Stimulated activated CD4-positive, alpha-beta T cell treated with anti-CD3 and anti-CD28 coated beads, Interleukin-1b, Interleukin-23, amount 100 ng/mL, for 4 hours (primary cell): ENCODE data around the gene SLC66A1.

Experiments used
- DNase-seq, 2 donors: peaks; one replicate each; pipeline ENCODE4 v3.0.0-alpha.2; 2020; ENCODE audit warnings: low read depth in 2 of 2

Gene SLC66A1

DNA sequence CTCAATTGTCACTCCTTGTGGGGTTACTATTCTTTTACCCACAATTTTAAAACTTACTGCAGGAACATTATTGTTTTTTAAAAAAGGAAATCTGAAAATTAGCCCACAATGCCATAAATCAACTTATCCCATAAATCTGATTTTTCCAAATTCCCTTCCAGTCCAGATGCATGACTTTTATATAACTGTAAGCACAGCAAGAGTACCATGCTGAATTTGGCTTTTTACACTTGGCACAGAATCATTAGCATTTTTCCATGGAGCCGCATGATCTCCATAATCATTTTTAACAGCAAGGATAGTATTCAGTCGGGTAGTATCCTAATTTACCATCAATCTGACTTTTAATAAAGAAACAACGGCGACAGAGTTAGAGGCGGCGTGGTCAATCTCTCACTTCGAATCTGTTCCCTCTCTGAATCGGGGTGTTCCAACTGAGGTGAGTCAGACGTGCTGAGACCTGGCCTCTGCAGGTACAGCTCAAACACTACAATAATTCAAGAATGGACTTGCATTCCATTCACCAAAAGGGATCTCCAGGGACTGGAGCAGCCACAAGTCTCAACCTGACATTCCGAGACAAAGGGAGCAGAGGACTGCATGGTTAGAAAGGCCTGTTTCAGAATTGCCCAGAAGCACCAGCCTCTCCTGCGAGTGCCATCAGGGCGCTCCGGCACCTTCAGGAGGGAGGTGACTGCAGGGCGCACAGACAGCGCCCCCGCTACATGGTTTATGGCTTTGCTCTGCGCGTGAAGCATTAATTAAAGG lies 48.9 kb downstream of the SLC66A1 start:
- DNase-seq: no peak

DNA sequence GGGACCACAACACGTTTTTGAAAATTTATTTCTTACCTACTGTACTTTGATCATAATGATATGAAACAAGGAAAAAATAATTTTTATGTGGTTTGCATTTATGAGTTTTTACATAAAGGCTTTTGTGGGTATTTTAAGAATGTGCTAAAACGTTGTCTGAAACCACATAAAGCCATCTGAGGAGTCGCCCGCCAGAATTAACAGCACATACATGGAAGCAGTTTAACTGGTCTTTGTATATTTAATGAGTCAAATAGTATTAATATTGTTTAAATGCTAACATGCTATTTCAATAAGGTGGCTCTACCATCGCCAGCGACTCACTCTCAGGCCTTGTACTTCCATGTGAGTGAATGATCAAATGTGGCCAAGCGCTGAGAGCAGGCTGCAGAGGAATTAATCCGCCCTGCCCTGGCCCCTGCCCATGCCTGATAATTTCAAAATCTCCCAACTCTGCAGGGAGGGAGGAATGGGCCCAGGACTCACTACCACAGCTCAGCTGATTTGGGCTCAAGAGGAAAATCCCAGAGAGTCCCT lies 49.6 kb downstream of the SLC66A1 start:
- DNase-seq: no peak

DNA sequence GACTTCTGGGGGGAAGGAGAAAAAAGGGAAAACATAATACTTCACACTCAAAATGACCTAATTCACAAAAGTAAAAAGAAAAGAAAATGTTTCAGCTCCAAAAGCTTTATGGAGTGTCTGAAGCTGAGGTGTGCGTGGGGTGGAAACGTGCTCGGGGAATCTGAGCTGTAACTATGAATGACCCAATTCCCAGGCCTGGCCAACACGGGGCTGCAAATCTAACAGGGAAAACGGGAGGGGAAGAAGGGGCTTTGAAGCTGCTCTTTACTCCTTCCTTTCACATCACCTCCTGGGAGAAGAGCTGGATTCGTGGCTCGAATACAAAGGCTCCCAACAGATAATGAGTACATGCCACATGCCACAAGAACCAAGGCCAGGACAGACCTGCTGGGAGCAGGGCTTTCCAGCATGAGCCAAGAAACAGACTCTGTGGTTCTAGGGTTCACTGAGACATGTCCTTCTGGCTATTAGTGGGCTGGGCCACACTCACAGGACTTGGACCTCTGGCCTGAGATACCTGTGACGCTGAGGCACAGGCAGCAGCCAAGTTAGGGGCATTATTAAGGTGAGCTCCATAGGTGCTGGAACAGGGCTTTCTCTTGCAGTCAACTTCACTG lies 51.5 kb downstream of the SLC66A1 start:
- DNase-seq: no peak

DNA sequence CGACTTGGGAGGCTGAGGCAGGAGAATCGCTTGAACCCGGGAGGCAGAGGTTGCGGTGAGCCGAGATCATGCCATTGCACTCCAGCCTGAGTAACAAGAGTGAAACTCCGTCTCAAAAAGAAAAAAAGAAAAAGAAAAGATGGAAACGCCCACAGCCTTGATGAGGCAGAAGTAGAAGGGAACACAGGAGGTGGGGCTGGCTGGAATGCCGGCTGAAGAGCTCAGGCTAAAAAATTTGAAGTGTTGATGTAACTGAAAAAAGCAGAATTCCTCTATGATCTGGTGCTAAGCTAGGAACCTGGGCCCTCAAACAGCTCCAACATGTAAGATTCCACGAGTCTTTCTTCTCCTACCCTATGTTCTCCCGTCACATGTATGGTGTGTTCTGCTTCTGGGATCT lies 53.6 kb downstream of the SLC66A1 start:
- no peak for DNase-seq

DNA sequence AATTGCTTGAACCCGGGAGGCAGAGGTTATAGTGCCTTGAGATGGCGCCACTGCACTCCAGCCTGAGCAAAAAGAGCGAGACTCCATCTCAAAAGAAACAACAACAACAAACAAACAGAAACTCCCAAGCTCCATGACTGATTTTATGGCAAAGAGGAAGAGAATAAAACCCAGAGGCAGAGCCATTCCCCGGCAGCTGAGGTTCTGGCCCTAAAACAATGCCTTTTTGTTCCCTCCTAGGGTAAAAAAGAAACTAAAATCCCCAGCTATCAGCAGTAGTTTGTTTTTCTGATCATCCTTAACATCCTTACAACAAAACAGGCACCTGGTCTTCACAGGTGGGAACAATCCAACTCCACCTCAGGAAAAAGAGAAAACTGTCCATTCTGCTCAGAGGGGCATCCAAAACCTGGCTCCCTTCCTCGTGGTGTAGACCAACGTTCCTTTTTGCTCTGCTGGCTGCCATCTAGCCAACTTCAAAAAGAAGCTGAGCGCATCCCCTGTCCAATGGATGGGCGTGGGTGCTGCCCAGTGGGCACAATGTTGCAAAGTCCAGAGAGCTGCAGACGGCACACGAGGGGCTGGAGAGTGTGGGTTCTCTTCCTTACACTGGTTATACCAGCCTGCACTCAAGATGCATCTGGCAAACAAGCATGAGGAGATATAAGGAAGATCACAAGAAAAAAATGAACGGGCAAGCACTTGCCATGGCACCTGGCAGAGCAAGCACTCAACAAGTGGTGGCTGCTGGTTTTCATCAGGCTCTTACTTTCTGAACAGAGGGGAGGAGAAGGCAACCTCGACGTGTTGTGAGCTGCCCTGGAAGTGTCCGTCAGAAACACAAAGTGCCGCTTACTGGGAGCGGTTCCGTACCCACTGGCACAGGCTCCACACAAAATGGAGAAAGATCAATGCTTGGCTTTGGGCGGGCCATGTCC lies 54.7 kb downstream of the SLC66A1 start:
- no peak for DNase-seq

DNA sequence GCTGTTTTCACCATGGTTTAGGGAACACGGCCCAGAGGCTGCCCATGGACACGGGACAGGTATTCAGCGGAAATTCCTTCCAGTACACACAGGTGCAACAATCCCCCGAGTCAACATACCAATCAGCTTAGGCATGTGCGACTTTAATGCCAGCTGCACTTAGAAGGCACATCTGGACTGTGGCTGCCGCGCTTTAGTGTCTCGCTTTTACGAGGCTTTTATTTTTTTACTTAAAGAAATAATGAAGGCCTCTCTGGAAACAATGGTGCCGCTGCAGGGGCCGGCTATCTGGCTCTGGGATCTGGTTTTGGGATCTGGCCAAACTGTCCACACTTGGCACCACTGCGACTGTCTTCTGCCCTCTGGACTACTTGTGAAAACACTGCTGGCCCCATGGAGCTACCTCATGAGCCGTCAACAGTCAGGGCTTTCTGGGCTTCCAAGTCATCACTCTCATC lies 55.5 kb downstream of the SLC66A1 start:
- DNase-seq: no peak

DNA sequence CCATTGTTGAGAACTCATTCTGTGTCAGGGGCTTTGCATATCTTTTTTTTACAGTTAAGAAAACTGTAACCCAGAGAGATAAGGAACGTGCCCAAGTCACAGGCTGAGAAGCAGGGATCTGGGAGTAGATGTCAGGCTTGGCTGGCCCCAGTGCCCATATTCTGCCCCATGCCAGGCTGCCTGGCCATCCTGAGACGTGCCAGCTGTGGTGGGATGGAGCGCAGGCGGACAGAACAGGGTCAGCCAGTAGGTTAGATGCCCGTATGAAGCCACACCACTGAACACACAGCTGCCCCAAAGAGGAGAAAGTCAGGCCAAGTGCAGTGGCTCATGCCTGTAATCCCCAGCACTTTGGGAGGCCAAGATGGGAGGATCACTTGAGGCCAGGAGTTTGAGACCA lies 55.9 kb downstream of the SLC66A1 start:
- no peak for DNase-seq

DNA sequence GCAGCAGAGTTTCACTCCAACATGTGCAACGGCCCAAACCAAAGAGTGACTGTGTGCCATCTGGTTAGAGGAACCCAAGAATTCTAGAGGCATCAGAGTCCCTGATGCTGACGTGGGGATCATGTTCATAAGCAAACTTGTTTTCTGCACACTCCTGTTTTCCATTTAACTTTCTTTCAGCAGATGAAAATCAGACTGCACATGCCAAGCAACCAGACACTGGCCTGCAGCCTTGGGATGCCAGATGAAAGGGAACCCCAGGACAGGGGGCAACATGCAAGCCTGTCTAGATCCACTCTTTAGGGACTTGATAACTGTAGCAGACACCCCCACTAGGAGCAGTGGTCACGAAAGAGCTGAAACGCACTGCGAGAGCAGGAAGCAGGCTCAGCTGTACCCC lies 56.8 kb downstream of the SLC66A1 start:
- no peak for DNase-seq

DNA sequence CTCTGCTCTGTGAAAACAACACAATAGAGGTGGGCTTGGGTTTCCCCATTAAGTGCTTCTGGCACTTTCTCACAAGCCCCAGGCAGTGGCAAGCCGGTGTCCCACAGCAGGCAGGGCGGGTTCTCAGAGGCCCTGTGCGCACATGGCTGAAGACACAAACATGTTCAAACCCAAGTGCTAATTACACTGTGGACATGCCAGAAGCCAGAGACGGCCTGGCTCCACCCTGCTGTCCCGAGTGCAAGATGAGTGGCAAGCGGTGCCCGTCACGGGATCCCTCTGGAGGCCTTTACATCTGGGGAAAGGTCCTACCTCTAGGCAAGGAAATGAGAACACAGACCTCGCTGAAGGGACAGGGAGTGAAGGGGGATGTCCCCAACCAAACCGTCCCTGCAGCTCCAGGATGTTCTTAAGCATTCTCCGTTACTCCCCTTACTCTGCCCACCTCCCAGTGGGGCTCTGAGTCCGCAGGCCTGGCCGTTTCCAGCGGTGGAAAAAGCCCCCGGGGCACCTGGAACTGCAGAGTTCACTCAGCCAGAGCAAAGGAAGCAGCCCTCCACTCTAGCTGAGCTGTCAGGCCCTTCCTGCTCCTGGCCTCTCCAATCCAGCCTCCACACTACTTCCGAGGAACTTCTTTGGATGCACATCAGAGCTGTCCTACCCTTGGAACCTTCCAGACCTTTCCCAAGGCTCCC lies 57.4 kb downstream of the SLC66A1 start:
- no peak for DNase-seq

DNA sequence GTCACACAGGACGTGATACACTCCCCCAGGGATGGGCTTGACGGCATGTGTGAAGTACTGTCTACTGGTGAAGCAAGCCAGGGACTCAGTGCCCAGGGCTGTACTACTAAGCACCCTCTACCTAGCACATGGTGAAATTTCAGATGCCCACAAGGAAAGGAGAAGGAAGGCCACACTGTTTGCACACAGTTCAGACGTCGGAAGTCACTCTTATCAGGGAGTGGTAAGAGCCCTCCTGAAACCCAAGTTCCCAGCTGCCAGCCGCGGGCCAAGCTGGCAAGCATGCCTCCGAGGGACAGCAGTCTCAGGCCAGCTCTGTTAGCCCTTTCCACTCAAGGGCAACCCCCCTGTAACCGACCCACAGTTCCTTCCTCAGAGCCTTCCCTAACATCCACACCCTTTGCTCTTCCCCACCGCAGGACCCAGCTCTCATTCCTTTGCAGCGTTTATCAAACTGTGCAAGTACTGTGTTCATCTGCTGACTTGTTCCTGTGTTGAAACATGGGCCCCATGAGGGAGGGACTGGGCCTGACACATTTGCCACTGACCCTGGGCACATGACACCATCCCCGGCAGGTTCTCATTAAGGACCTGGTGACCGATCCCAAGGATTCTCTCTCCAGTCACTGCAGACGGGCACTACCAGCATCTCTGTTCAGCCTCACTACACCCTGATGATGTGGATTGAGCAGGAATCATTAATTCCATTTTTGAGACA lies 58.5 kb downstream of the SLC66A1 start:
- no peak for DNase-seq

DNA sequence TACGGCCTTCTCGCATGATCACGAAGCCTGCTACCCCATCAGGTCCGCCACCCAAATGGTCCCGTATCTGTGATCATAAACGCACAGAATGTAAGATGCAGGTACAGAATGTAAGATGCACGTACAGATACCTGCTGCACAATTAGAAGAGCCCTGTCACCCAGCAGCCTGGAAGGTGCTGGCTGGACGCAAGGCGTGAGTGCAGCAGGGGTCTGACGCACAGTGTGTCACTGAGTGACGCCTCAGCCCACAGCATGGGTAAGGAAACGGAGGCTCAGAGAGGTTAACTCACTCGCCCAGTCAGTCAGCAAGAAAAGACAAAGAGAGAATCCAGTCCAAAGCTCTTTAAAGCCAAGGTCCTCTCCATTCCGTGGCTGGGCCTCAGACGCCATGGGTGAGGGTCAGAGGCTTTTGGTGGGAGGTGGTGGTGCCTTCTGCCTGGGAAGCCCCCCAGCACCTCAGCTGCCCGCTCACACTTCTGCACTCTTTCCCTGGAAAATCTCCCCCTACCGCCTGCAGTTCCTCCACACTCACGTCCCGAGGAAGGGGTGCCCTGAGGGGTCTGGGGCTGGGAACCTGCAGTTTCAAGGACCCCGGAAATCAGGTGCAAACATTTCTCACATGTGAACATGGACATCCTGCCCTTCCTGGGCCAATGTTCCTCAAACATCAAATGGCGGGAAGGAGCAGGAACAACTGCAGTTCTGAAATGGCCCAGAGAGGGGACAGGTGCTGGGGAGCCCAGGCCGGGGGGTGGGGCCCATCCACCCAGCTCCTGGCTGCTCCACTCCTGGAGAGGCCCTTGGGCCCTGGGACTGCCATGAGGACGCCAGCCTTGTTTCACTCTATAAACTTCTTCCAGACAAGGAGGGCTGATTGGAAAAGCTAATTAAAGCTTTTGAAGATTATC lies 59.4 kb downstream of the SLC66A1 start:
- no peak for DNase-seq

DNA sequence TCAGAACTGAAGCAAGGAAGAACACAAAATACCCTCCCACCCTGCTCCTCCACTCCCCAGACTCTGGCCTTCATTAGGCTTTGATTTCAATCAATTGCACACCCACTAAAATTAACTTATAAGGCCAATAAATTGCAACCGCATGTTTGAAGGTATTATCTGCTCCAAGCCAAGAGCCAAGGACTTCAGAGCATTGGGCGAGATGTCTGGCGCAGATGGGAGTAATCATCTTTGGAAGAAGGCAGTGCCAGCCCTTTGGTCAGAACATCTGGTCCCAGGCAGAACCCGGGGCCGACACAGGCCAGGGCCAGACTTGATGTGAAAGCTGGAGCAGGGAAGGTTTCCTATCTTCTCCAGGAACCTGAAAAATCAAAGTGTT lies 60.0 kb downstream of the SLC66A1 start:
- no peak for DNase-seq

DNA sequence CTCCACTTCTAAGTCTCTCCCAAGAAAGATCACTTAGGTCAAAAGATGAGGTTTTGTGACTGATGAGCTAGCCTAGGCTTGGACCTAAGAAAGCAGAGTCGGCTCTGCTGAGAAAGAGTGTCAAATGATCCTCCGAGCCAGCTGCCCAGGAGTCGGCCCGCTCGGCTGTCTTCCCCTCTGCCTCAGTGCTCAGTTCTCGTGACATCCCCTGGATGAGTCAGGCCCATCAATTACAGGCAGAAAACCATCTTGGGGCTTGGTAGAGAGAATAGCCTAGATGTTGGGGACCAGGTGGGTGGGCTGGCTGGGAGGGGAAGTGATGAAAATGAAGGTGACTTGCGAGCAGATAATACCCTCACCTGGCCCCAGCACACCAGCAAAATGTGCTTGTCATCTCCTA lies 60.5 kb downstream of the SLC66A1 start:
- DNase-seq: no peak

DNA sequence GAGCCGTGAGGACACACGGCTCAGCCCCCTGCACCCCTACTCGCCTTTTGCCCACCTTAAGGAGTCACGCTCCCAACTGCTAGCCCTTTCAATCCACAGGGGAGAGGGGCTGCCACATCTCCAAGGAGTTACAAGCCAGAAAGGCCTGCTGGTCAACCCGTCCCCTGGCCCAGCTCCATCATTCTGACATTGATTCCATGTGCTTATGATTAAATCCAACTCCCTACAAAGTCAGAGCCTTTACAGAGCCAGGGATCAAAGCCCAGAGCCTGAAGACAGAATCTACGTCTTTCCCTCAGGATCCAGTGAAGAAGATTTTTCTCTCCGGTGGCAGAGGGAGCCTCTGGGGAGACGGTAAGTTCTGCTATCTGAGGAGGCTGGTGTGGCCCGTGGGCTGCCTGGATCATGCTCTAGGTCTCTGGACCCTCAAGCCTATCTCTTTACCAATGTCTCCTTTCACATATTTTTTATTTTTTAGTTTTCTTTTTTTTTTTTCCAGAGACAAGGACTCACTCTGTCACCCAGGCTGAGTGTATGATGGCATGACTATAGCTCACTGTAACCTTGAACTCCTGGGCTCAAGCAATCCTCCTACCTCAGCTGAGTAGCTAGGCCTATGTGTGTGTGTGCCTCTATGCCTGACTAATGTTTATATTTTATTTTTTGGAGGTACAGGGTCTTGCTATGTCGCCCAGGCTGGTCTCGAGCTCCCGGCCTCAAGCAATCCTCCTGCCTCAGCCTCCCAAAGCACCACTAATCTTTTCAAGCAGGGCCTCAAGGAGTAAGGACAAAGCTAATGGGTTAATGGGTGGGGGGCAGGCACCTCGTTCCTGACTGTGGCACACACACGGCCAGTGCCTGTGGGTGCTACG lies 61.3 kb downstream of the SLC66A1 start:
- no peak for DNase-seq

DNA sequence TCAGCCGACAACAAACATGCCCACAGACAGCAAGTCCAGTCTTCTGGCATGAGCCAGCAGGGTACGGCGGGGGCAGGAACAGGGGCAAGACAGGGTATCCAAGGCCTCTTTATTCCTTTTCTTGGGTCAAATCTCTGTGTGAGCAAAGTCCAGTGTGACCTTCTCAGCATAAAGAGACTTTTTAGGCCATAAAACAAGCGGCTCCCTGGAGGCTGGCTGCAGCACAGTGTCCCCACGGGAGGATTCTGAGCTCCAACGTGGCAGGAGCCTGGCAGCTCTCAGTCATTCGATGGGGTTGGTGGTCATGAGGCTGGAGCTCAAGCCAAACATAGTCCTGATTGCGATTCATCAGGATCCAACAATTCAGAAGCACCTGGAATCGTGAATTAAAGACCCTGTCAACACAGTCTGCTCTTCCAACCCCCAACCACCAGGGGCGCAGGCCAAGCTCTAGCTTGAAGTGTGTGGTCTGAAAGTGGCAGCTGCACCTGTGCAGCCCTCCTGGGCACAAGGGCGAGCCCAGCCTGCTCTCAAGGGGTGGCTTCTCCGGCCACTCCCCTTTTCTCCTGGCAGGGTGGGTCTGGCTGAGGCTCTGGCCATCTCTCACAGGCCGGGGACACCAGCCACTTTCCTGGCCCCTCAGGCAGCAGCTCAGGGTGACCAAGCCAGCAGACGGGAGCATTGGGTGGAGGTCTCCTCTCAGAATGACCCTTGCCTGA lies 62.1 kb downstream of the SLC66A1 start:
- DNase-seq: no peak

DNA sequence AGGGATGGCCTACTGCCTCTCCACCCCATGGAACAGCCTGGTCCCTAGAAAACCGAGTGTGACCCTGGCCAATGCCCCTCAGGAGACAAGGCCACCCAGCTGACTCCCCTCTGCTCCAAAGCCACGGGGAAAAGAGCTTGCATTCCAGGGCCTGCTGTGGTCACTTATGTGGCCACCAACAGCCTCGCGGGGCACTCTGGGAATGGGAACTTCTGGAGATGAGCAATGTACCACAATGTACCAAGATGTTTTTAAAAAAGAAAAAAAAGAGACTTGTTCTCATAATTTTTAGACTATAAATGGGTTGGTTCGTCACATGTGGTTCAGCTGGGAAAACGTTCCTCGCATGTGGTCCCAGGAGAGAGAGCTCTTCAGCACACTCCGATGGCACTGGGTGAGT lies 62.8 kb downstream of the SLC66A1 start:
- no peak for DNase-seq

DNA sequence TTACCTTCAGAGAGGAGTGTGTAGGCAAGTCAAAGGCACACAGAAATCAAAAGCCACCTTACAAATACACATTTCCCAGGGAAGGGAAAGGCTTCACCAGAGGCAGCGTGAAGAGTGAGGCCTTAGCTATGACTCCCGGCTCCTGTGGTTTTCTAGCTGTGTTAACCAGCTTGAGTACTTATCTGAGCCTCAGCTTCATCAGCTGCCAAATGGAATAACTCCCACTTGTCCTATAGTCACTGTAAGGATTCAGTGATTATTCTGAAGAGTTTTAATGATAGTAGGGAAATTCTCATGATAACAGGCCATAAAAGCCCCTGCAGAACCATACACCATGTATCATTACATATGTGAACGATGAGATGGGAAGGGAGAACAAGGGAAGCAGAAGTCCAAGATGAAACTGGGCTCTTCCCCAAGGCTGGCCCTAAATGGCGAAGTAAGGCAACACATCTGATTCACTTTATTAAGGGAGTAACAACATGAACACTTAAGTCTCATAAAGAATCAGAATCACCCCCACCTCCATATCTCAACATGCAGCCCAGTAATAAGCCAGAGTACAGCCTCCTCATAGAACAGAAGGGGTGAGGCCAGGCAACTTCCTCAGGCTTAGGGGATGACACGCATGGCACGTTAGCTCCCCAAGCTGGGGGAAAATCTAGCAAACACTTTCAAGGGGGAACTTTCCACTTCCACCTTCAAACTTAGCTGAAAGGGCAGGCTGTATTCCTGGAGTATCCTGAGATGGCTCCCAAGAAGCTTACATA lies 63.7 kb downstream of the SLC66A1 start:
- DNase-seq: no peak
